Midbrain (tissue), 1 donor: Measurements from ENCODE around the gene CNN3.

Experiments used
- DNase-seq: peaks from one replicate; lab custom pipeline; 2025; lab: John Stamatoyannopoulos, UW

The CNN3 gene

GRCh38 chr1:94856004-94856403 is 70.9 kb downstream of the CNN3 start:
- no peak for DNase-seq

- DNase-seq = no peak
Measured at GRCh38 chr1:94855307-94855700, 71.6 kb downstream of the CNN3 start.

DNA sequence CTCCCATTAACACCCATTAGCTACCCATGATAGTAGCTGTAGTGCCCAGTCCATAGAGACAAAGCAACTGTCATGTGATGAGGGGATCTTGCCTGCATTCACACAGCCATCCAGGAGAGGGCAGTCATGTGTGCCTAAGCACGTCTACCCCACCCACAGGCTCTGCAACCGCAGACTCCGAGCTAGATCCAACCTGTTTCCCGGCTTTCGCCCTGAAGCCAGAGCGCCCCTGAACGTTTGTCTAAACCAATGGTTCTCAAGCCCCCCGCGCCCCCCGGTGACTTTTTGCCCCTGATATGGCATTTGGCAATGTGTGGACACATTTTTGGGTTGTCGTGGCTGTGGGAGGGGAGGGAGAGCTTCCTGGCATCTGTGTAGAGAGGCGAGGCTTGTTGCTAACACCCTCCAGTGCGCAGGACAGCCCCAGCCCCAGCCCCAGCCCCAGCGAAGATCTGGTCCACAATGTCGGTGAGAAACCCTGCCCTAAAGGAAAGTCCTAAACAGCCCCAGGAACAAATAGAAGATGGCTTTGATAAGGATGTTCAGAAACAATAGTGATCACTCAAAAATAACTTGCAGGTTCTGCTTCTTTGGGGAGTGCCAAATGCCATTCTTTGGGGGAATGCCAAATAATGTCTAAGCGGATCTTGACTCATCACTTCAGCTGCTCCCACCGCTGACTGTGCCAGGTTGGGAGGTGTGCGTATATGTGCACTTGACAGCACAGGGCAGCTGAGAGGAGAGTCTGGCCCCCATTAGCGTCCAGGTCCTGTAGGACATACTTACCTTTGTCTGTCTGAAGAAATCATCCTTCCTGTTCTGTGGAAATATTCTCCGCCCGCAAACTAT is 72.2 kb downstream of the CNN3 start:
- DNase-seq = peak; percentile 90

DNA sequence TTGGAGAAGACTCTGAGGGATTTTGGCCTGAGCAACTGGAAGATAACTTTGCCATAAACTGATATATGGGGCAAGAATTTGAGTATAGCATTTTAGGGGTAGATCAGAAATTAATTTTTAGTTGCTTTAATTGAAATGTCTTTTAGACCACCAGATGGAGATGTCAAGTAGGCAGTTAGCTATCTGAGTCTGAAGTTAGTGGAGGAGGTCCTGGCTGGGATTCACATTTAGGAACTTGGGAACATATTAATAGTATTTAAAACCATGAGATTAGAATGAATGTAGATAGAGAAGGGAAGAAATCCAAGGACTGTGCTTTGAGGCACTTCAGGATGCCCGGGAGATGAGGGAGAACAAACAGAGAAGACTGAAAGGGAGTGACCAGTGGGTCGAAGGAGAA is 74.1 kb downstream of the CNN3 start:
- DNase-seq = no peak

DNA sequence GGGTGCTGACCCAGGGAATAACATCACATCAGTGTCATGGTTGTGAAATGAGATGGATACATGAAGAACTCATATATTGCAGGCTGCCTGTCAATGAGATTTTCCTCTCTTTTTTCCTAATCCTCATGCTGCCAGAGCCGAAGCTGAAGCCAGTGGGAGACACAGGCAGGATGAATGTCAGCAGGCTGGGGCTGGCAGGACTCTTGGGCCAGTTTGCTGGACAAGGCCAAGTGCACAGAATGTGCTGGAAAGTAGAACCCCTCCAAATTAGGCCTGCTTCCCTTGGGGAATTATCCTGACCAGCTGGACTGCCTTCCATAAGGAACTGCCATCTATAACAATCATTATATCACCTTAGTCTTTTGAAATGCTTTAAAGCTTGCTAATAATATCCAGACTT is 75.3 kb downstream of the CNN3 start:
- DNase-seq = peak; percentile 28
